Urinary bladder (tissue), 4 donors: ENCODE measurements around the gene PELI1. TPM values are rescaled to one million over a fixed set of nuclear protein-coding genes. Genes with fewer than 3 reads are reported as not detected.

Source experiments
- DNase-seq: peaks from one replicate; pipeline ENCODE4 v3.0.0-alpha.2; 2015; ENCODE audit errors: extremely low spot score
- H3K27ac ChIP-seq: one replicate; pipeline ENCODE4 v1.5.1; 2013; ENCODE audit warnings: low read depth, mild to moderate bottlenecking, moderate library complexity
- H3K36me3 ChIP-seq: one replicate; pipeline ENCODE4 v1.6.1; 2013; ENCODE audit warnings: mild to moderate bottlenecking, moderate library complexity; ENCODE audit not compliant: insufficient read depth
- H3K4me1 ChIP-seq: one replicate; pipeline ENCODE4 v1.6.1; 2013; ENCODE audit warnings: mild to moderate bottlenecking, moderate library complexity; ENCODE audit not compliant: insufficient read depth
- H3K4me3 ChIP-seq: one replicate; pipeline ENCODE4 v1.5.1; 2013; ENCODE audit warnings: low read depth, low read length
- WGBS: extraction: QIAGEN DNeasy Blood & Tissue Kit; methylation state at CpG from one replicate; pipeline ENCODE4 v1.1.7; 2013; 5-methylcytosine and 5-hydroxymethylcytosine counted together
- polyA plus RNA-seq: library from polyadenylated mRNA; stranded (reverse); fragments of 200-250 nt; gene quantifications from one replicate; pipeline ENCODE4 v1.2.3, GENCODE V29; 2013
- total RNA-seq: library from RNA; depleted of rRNA; stranded (reverse); fragments of >200 nt; gene quantifications from one replicate; pipeline ENCODE4 v1.2.3, GENCODE V29; 2014
- donor health status: healthy with polysubstance abuse.
- donor health status: healthy.

Gene PELI1
- total and polyA plus RNA-seq, 2 donors: 15.4 to 43.4 TPM

DNA sequence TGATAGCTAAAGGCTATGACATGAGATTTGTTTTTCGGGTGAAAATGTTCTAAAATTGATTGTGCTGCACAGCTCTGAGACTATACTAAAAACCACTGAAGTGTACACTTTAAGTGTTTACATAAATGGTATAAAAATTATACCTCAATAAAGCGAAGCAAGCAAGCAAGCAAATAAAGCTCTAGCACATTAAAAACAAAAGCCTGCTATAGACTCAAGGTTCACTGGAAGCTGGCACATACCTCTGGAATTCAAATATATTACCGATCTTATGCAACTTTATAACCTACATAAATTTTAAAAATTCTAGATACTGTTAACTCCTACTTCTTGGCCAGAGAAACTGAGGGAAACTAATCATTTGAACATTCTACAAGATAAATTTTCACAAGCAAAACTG is 20.1 kb downstream of the PELI1 start:
- Histone ChIP-seq H3K4me1 (no peaks in the 10 kb centered on the region), H3K36me3 (peaks cover 2% of the 10 kb centered on the region), H3K4me3 (no peak overlapping the region), H3K27ac (no peak overlapping the region)
- no peak for DNase-seq
- WGBS: 92% methylated on average over 3 of the region's 3 CpGs

DNA sequence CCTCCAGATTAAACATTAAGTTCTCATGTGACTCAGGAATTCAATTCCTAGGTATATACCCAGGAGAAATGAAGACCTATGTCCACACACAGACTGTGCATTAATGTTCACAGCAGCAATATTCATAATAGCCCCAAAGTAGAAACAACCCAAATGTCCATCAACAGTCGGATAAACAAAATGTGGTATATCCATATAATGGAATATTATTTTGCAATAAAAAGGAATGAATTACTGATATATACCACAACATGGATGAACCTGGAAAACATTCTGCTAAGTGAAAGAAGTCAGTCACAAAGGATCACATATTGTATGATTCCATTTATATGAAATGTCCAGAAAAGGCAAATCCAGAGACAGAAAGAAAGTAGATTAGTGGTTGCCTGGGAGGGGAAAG is 20.5 kb downstream of the PELI1 start:
- 99% methylated on average over 1 of the region's 1 CpG for WGBS
- Histone ChIP-seq H3K27ac (no peak overlapping the region), H3K4me1 (no peaks in the 10 kb centered on the region), H3K4me3 (no peak overlapping the region), H3K36me3 (peaks cover 2% of the 10 kb centered on the region)
- DNase-seq: no peak

DNA sequence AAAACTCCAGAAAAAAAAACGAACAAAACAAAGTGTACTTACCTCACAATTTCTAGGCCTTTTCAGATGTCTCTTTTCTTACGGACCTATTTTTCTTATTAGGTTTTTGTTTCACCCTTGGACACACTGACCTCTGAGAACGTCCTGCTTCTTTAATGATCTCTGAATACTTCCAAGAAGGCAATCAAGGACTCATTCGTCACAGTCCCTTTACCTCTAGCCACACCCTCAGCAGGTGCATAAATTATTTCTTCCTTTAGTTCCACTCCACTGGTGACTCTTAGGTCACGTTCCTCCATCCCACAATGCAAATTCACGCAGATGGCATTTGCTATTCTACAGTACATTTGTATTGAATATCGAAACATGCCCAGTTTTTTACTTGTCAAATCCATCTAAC is 21.9 kb downstream of the PELI1 start:
- no peak for DNase-seq
- H3K4me1 ChIP-seq: no peaks in the 10 kb centered on the region
- no peak overlapping the region for H3K27ac ChIP-seq
- peaks cover 2% of the 10 kb centered on the region for H3K36me3 ChIP-seq
- no peak overlapping the region for H3K4me3 ChIP-seq
- WGBS: 85% methylated on average over 7 of the region's 7 CpGs

DNA sequence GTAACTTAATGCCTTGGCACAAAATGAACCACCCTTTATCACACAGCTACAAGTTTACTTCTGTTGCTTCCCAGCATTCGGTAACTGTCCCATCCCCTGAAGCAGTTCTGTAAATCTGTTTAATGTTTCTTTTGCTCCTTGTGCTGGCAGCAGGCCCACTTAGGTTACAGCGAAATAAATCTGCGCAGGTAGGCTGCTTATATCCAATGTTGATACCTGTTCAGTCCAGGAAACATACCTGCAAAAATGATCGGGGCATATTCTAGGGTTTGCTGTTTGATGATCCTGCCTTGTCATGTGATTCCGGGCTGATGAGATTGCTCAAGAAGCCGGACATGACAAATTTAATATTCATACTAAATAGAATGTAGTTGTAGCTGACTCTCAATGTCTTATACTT is 23.3 kb downstream of the PELI1 start:
- Histone ChIP-seq H3K36me3 (peaks cover 2% of the 10 kb centered on the region), H3K4me1 (no peaks in the 10 kb centered on the region)

DNA sequence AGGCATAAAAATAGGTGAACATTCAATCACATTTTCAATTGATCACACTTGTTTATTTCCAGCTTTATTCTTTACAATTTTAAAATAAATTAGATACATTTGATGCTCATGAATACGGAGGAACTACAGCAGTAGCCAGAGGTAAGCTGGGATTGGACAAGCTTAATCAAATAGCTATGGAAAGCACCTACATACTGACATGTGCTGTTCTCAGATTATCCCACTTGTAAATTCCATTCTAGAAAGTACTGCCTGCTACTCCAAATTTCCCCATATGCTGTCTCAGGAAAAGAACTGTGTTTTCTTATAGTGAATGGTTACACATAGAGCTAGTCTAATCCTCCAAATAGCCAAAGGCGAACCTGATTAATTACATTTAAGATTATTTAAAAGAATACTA is 24.2 kb downstream of the PELI1 start:
- Histone ChIP-seq H3K4me1 (no peaks in the 10 kb centered on the region), H3K36me3 (peaks cover 2% of the 10 kb centered on the region), H3K4me3 (no peak overlapping the region), H3K27ac (no peak overlapping the region)
- no peak for DNase-seq
- 96% methylated on average over 2 of the region's 2 CpGs for WGBS

More for the DNA sequence above, 23.3 kb downstream of the PELI1 start:
- Histone ChIP-seq H3K4me3 (no peak overlapping the region), H3K27ac (no peak overlapping the region)
- DNase-seq: no peak
- WGBS: 80% methylated on average over 6 of the region's 6 CpGs

DNA sequence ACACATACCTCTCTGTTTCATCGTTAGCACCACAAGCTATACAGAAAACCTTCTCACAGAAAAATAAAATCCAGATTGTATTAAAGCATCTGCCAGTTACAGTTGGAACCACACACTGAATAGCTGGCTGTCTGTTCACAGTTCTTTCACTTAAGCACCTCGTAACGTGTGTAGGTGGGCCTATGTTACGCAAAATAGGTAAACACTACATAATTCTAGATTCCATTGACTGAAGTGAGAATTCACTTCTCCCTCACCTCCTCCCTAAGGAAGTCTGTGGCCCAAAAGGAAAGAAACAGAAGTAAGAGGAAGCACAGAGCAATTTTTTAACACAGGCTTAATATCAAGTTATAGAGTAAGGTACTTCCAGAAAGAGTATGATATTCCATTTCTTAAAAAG is 24.9 kb downstream of the PELI1 start:
- H3K27ac ChIP-seq: no peak overlapping the region

DNA sequence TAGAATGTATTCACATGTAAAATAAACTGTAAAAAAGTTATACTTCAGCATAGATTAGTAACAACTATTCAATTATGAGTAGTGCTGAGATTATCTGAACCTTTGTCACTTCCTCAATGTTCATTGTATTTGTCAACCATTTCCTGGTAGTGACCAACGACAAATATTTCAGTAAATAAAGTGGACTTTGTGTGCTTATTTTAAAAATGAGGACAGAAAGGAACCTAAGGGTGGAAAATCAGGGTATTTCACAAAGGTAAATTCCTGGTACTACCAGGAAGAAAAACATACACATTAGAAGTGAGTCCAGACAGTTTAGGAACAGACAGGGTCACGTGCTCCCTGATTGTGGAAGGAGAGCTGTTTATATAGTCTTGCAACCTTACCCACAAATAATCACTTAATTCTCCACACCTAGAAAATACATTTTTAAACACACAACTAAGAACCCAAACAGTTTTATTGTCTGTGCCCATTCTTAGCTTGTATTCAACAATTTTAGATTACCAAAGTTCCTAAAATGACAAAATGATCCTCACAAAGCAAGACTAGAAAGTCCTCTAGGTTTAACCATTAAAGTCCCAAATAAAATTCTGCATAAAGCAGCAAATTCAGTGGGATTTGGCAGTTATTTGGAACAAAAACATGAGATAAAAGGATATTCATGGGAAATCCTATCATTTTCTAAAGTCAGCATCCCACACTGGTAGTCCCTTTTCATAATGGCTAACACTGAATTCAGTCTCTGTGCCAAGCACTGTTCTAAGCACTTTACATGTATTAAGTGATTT is 28.2 kb downstream of the PELI1 start:
- Histone ChIP-seq H3K4me1 (no peaks in the 10 kb centered on the region), H3K4me3 (no peak overlapping the region), H3K36me3 (peaks cover 2% of the 10 kb centered on the region), H3K27ac (no peak overlapping the region)
- DNase-seq: no peak
- WGBS: 66% methylated on average over 2 of the region's 2 CpGs

More for the DNA sequence above, 24.9 kb downstream of the PELI1 start:
- Histone ChIP-seq H3K4me3 (no peak overlapping the region), H3K4me1 (no peaks in the 10 kb centered on the region), H3K36me3 (peaks cover 2% of the 10 kb centered on the region)
- whole genome bisulfite sequencing: 79% methylated on average over 4 of the region's 4 CpGs
- DNase-seq: no peak

DNA sequence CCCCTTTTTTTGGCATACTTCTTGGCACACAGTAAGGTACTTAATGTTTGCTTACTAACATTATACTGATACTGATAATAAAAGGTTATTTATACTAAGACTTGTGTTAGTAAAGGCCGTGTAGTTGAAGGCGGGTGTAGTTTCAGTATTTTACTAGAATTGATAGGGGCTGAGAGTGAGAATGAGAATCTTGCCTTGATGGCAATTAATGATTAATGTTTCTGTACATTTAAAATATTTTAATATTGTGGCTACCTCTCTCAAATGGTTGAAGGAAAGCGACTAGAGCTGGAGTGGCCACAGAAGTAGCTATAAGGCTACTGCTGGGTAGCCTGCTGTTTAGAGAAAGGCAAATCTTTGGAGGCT is 29.3 kb downstream of the PELI1 start:
- peak overlapping the region; percentile 67 for H3K27ac ChIP-seq

DNA sequence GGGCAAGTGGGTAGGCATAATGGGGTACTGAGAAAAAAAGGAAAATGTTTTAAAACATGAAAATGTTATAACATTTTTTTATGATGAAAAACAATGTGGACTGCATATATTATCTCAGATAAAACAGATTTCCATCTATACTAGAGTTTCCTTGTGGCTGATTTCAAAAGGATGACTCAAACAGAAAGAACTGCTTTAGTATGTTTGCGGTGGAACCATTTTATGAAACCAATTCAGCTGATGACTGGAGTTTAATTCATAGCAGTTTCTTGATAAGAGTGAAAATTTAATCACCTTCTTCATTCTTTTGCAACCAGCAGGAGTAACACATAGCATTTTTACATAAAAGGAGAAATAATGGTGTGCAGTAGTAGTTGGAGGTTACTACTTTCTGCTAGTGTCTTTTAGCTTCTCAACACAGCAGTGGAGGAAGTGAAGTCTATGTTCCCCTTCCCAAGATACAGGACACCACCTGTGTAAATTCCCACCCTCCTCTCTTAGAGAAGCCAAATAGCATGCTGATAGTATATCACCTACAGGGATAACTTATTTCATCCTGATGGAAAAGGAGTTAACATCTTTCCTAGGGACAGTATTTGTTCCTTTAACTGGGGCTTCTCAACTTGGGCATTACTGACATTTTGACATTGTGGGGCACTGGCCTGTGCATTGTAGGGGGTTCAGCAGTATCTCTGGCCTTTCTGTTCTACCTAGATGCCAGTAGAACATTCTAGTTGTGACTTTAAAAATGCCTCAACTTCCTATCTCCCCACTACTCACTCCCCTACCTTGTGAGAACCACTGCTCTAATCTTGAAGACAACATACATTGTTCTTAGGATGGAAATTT is 29.9 kb downstream of the PELI1 start:
- H3K4me1 ChIP-seq: no peaks in the 10 kb centered on the region
- H3K36me3 ChIP-seq: no peaks in the 10 kb centered on the region
- no peak for DNase-seq
- 46% methylated on average over 1 of the region's 1 CpG for WGBS
- peak overlapping the region; percentile 67 for H3K27ac ChIP-seq
- no peak overlapping the region for H3K4me3 ChIP-seq

More for the DNA sequence above, 29.3 kb downstream of the PELI1 start:
- H3K36me3 ChIP-seq: no peaks in the 10 kb centered on the region
- no peak overlapping the region for H3K4me3 ChIP-seq
- H3K4me1 ChIP-seq: no peaks in the 10 kb centered on the region
- 83% methylated on average over 3 of the region's 3 CpGs for WGBS
- no peak for DNase-seq

DNA sequence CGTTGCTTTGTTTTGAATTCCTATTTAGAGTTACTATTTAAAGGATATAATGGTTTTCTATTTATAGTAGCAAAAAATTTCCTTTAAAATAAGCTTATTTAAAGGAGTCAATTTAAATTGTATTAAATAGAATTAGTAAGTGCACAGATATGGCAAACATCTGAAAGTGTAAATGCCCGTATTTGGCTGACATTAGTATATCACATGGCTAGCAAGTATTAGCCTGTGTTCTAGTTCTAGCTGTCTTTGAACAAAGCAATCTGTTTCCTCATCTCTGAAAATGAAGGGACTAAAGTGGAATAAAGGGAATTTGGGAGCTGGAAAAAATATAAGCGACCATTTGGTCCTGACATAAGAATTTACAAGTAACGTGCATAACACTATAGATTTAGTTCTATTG is 32.2 kb downstream of the PELI1 start:
- WGBS: 80% methylated on average over 4 of the region's 4 CpGs
- Histone ChIP-seq H3K27ac (no peak overlapping the region), H3K4me3 (no peak overlapping the region), H3K4me1 (no peaks in the 10 kb centered on the region), H3K36me3 (no peaks in the 10 kb centered on the region)
- no peak for DNase-seq

DNA sequence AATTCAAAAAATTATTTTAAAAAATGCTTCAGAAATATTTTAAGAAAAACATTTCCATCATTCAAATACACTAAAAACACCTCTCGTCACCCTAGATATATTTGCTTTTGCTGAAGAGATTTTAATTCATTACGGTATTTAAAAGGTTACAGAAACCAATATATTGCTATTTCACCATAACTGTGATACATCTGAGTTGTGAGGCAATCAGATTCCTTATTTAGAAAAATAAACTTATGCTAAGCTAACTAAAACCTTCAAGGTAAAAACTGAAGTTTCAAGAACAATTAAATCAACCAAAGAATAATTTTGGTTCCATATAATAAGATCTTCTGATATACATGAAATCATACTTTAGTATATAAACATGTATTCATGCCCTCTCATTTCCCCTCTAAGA is 32.8 kb downstream of the PELI1 start:
- Histone ChIP-seq H3K4me1 (no peaks in the 10 kb centered on the region), H3K4me3 (no peak overlapping the region), H3K27ac (no peak overlapping the region), H3K36me3 (no peaks in the 10 kb centered on the region)
- 95% methylated on average over 2 of the region's 2 CpGs for WGBS
- no peak for DNase-seq

DNA sequence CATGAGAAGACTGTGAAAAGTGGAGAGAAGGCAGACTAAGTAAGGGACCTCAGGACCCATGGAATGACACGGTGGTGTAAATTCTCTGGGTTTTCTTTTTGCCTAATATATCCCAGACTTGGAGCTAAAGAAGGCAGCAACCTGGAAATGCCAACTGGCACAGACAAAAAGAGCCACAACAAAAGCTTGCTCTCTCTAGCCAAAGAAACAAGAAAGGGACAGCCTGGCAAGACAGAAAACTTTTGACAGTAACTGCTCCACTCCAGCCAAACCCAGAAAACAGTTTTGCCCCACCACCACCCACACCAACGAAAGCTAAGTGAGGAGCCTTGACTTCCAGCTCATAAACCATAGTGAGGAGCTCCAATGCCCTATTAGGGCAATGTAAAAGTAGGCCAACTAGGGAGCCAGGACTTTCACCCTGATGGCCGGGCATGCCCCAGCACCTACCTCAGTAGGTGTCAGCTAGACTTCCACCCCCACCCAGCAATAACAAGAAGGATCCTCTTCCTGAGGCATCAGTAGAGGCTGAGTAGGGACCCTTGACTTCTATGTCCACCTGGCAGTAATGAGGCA is 35.5 kb downstream of the PELI1 start:
- Histone ChIP-seq H3K4me3 (no peak overlapping the region), H3K4me1 (no peaks in the 10 kb centered on the region), H3K27ac (no peak overlapping the region), H3K36me3 (no peaks in the 10 kb centered on the region)
- DNase-seq: no peak
- WGBS: 80% methylated on average over 3 of the region's 3 CpGs

DNA sequence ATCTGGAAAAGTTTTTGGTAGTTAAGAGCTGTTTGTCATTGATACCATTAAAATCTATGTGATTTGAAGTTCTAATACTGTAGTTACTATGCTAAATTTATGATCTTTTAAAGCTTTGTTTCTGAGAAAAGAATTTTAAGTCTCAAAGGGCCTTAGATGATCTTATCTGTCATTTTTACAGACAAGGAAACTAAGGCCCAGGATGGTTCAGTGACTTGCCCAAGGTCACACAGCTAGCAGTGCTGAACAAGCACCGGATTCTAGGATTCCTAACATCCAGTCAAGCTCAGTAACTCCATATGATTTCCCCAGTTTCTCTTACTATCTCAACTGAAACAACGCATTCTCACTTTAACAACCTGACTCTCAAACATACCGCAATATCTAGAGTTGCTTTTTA is 37.7 kb downstream of the PELI1 start:
- WGBS: 98% methylated on average over 3 of the region's 3 CpGs
- no peak for DNase-seq
- Histone ChIP-seq H3K36me3 (no peaks in the 10 kb centered on the region), H3K4me1 (peaks cover 1% of the 10 kb centered on the region), H3K4me3 (no peak overlapping the region), H3K27ac (no peak overlapping the region)
